ENCODE data around the gene TAF1C. TPM values are rescaled to one million over a fixed set of nuclear protein-coding genes. Genes with fewer than 3 reads are reported as not detected.
"Not testable (repeated sequence)": the region's sequence is repeated elsewhere in the genome, so short reads cannot be mapped to it uniquely, and the experiment has no call there.

Gene TAF1C
- total and polyA plus RNA-seq, 2 of the 4 experiments (the other 2 are of a cell fraction), result 7.3 to 35.5 TPM

DNA sequence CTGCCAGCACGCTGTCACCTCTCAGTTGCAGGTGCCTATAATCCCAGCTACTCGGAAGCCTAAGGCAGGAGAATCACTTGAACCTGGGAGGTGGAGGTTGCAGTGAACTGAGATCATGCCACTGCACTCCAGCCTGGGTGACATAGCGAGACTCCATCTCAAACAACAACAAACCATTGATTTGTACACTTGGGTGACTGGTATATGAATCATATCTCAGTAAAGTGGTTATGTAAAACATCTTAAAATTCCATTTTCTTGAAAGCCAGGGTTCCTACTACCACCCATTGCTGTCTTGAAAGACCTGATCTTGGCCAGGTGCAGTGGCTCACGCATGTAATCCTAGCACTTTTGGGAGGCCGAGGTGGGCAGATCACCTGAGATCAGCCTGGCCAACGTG is 18.3 kb upstream of the TAF1C start:
- H2BK120ac ChIP-seq (ENCODE audit: low read depth, low read length); H3K9me3 ChIP-seq (ENCODE audit: control insufficient read depth, insufficient read depth, low read length); H4K5ac ChIP-seq (ENCODE audit: low read depth, low read length); H2AK9ac ChIP-seq (replicated peaks; ENCODE audit: low read depth, low read length, poor library complexity); H3K79me1 ChIP-seq (ENCODE audit: low read depth in 1 of 2, low read length in 2 of 2); dilution Hi-C loops (cut with HindIII; ENCODE audit: low sequenced_read_pairs, unreplicated experiment); H2BK20ac ChIP-seq (ENCODE audit: low read depth, low read length); H4K20me1 ChIP-seq (ENCODE audit: insufficient read depth, low read length); H2BK15ac ChIP-seq (ENCODE audit: low read depth, low read length); BruUV-seq (replicated peaks); CTCF ChIA-PET; H3K18ac ChIP-seq (ENCODE audit: low read depth, low read length); in situ Hi-C loops (cut with MboI; ENCODE audit: low sequenced_read_pairs); H3K9me1 ChIP-seq (ENCODE audit: insufficient read depth, low read length); H2AFZ ChIP-seq (replicated peaks; ENCODE audit: low read length, poor library complexity); H2AK5ac ChIP-seq (ENCODE audit: low read depth, low read length); H3K4me1 ChIP-seq (ENCODE audit: control insufficient read depth, insufficient read depth, low read length); H3K4me2 ChIP-seq (ENCODE audit: low read depth, low read length); H3K9ac ChIP-seq (ENCODE audit: low read depth, low read length); H3K56ac ChIP-seq (ENCODE audit: extremely low read depth, insufficient read depth, low read length); H3K4ac ChIP-seq (ENCODE audit: low read depth, low read length); H3K23ac ChIP-seq (ENCODE audit: low read depth, low read length); intact Hi-C loops (cut with micrococcal nuclease); H2BK5ac ChIP-seq (ENCODE audit: low read depth, low read length, poor library complexity, severe bottlenecking); H3K36me3 ChIP-seq (ENCODE audit: control insufficient read depth, insufficient read depth, low read length); H3K14ac ChIP-seq (replicated peaks; ENCODE audit: low read depth, low read length); H4K91ac ChIP-seq (ENCODE audit: insufficient read depth, low read depth, low read length); H3K27ac ChIP-seq (ENCODE audit: insufficient read depth, low read length); POLR2A ChIA-PET (ENCODE audit: unreplicated experiment); H4K8ac ChIP-seq (ENCODE audit: low read depth in 2 of 2, low read length in 2 of 2); H3K4me3 ChIP-seq (ENCODE audit: insufficient read depth, low read depth, low read length): not testable (repeated sequence)
- peaks cover 30% of the 10 kb centered on the region for H3K27me3 ChIP-seq (ENCODE audit: control insufficient read depth, insufficient read depth, low read length)
- ATAC-seq (ENCODE audit: low read depth) (peak; percentile 69; the same call in 1 of the 2 replicates), DNase-seq (peak; percentile 47)
- 80% methylated on average over 1 of the region's 6 CpGs; no CpG with 5 or more reads in 1 of the 2 experiments for WGBS, 2 experiments (ENCODE audit: extremely low coverage in 2 of 2, insufficient read length in 1 of 2)

DNA sequence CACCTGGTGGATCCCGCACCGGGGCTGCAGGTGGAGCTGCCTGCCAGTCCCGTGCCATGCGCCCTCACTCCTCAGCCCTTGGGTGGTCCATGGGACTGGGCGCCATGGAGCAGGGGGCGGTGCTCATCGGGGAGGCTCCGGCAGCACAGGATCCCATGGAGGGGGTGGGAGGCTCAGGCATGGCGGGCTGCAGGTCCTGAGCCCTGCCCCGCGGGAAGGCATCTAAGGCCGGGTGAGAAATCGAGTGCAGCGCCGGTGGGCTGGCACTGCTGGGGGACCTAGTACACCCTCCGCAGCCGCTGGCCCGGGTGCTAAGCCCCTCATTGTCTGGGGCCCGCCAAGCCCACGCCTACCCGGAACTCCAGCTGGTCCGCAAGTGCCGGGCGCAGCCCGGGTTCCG is 17.7 kb upstream of the TAF1C start:
- in situ Hi-C loops (cut with MboI; ENCODE audit: low sequenced_read_pairs); dilution Hi-C loops (cut with HindIII; ENCODE audit: low sequenced_read_pairs, unreplicated experiment); H2AK5ac ChIP-seq (ENCODE audit: low read depth, low read length); H3K79me1 ChIP-seq (ENCODE audit: low read depth in 1 of 2, low read length in 2 of 2); H2BK15ac ChIP-seq (ENCODE audit: low read depth, low read length); H3K9me1 ChIP-seq (ENCODE audit: insufficient read depth, low read length); H2BK20ac ChIP-seq (ENCODE audit: low read depth, low read length); H4K91ac ChIP-seq (ENCODE audit: insufficient read depth, low read depth, low read length); H4K20me1 ChIP-seq (ENCODE audit: insufficient read depth, low read length); H3K27ac ChIP-seq (ENCODE audit: insufficient read depth, low read length); BruUV-seq (replicated peaks); POLR2A ChIA-PET (ENCODE audit: unreplicated experiment); H4K8ac ChIP-seq (ENCODE audit: low read depth in 2 of 2, low read length in 2 of 2); H3K4me3 ChIP-seq (ENCODE audit: insufficient read depth, low read depth, low read length); H3K4me2 ChIP-seq (ENCODE audit: low read depth, low read length); H2BK120ac ChIP-seq (ENCODE audit: low read depth, low read length); H2AFZ ChIP-seq (replicated peaks; ENCODE audit: low read length, poor library complexity); H3K9me3 ChIP-seq (ENCODE audit: control insufficient read depth, insufficient read depth, low read length); H3K4ac ChIP-seq (ENCODE audit: low read depth, low read length); H2AK9ac ChIP-seq (replicated peaks; ENCODE audit: low read depth, low read length, poor library complexity); H3K18ac ChIP-seq (ENCODE audit: low read depth, low read length); H3K56ac ChIP-seq (ENCODE audit: extremely low read depth, insufficient read depth, low read length); H3K36me3 ChIP-seq (ENCODE audit: control insufficient read depth, insufficient read depth, low read length); ATAC-seq (ENCODE audit: low read depth); H3K14ac ChIP-seq (replicated peaks; ENCODE audit: low read depth, low read length); DNase-seq; H3K4me1 ChIP-seq (ENCODE audit: control insufficient read depth, insufficient read depth, low read length); intact Hi-C loops (cut with micrococcal nuclease); H3K23ac ChIP-seq (ENCODE audit: low read depth, low read length); CTCF ChIA-PET; H4K5ac ChIP-seq (ENCODE audit: low read depth, low read length); H3K9ac ChIP-seq (ENCODE audit: low read depth, low read length); H2BK5ac ChIP-seq (ENCODE audit: low read depth, low read length, poor library complexity, severe bottlenecking): not testable (repeated sequence)
- WGBS, 2 experiments (ENCODE audit: extremely low coverage in 2 of 2, insufficient read length in 1 of 2), result 60% methylated on average over 3 of the region's 26 CpGs; no CpG with 5 or more reads in 1 of the 2 experiments
- peaks cover 35% of the 10 kb centered on the region for H3K27me3 ChIP-seq (ENCODE audit: control insufficient read depth, insufficient read depth, low read length)
